Neutrophil (primary cell): ENCODE data around the gene SOX1.

Source experiments
- H3K27ac ChIP-seq: fragments of 200-600 bp; sonication (generic); 2 replicates; pipeline ENCODE4 v1.5.1; 2016; ENCODE audit warnings: mild to moderate bottlenecking, moderate library complexity
- H3K27me3 ChIP-seq: fragments of 200-600 bp; sonication (generic); 2 replicates; pipeline ENCODE4 v1.6.0; 2016; ENCODE audit warnings: mild to moderate bottlenecking
- H3K36me3 ChIP-seq: fragments of 200-600 bp; sonication (generic); 2 replicates; pipeline ENCODE4 v1.5.1; 2017
- H3K4me1 ChIP-seq, 2 experiments: fragments of 200-600 bp in 1 of 2; sonication (generic) in 1 of 2; 1 replicate in 1 of 2; 2 replicates in 1 of 2; pipeline versions ENCODE4 v1.5.1 to v1.6.1; 2013 to 2016; ENCODE audit warnings: low read depth in 1 of 2, low read length in 1 of 2, mild to moderate bottlenecking in 1 of 2, moderate library complexity in 1 of 2; ENCODE audit not compliant: control insufficient read depth in 1 of 2, insufficient read depth in 1 of 2
- H3K4me3 ChIP-seq, 2 experiments: fragments of 200-600 bp in 1 of 2; sonication (generic) in 1 of 2; 1 replicate in 1 of 2; 2 replicates in 1 of 2; pipeline ENCODE4 v1.5.1; 2013 to 2016; ENCODE audit warnings: low read depth in 1 of 2, low read length in 1 of 2, mild to moderate bottlenecking in 1 of 2, moderate library complexity in 1 of 2
- H3K9me3 ChIP-seq: fragments of 200-600 bp; sonication (generic); 2 replicates; pipeline ENCODE4 v1.5.1; 2016
- CTCF ChIP-seq: fragments of 200-600 bp; sonication (generic); IDR thresholded peaks from 2 replicates; pipeline ENCODE4 v1.5.1; 2016; ENCODE audit warnings: antibody characterized with exemption

Gene SOX1

GRCh38 chr13:112115403-112116091 is 48.6 kb downstream of the SOX1 start:
- no peaks in the 10 kb centered on the region for H3K36me3 ChIP-seq
- no peak overlapping the region for H3K27ac ChIP-seq
- H3K4me3 ChIP-seq: no peak overlapping the region
- H3K27me3 ChIP-seq: peaks cover 22% of the 10 kb centered on the region
- no peak for TF ChIP-seq CTCF
- no peaks in the 10 kb centered on the region for H3K4me1 ChIP-seq
- no peaks in the 10 kb centered on the region for H3K9me3 ChIP-seq

GRCh38 chr13:112116187-112116950 is 49.4 kb downstream of the SOX1 start:
- Histone ChIP-seq H3K4me3 (no peak overlapping the region), H3K36me3 (no peaks in the 10 kb centered on the region), H3K9me3 (no peaks in the 10 kb centered on the region), H3K27ac (no peak overlapping the region), H3K27me3 (peaks cover 14% of the 10 kb centered on the region), H3K4me1 (no peaks in the 10 kb centered on the region)
- no peak for TF ChIP-seq CTCF

- Histone ChIP-seq H3K4me1 (no peaks in the 10 kb centered on the region), H3K9me3 (no peaks in the 10 kb centered on the region), H3K4me3 (no peak overlapping the region), H3K27me3 (peaks cover 4% of the 10 kb centered on the region), H3K36me3 (no peaks in the 10 kb centered on the region), H3K27ac (no peak overlapping the region)
- no peak for TF ChIP-seq CTCF
These were observed 50.5 kb downstream of the SOX1 start for GRCh38 chr13:112117258-112117954.

GRCh38 chr13:112117955-112118302 is 51.0 kb downstream of the SOX1 start:
- Histone ChIP-seq H3K4me1 (no peaks in the 10 kb centered on the region), H3K36me3 (no peaks in the 10 kb centered on the region), H3K27ac (no peak overlapping the region), H3K4me3 (no peak overlapping the region), H3K27me3 (no peaks in the 10 kb centered on the region), H3K9me3 (no peaks in the 10 kb centered on the region)
- TF ChIP-seq CTCF: no peak

- H3K4me1 ChIP-seq: no peaks in the 10 kb centered on the region
- H3K4me3 ChIP-seq: no peak overlapping the region
- H3K9me3 ChIP-seq: no peaks in the 10 kb centered on the region
- H3K27me3 ChIP-seq: no peaks in the 10 kb centered on the region
- no peak for TF ChIP-seq CTCF
- H3K36me3 ChIP-seq: no peaks in the 10 kb centered on the region
- no peak overlapping the region for H3K27ac ChIP-seq
These were observed 51.6 kb downstream of the SOX1 start for GRCh38 chr13:112118451-112119064.
